HFF-Myc (cell line): ENCODE data around the gene FLOT2.
A peak's percentile ranks its signal among the peaks of the same experiment; 100 is the strongest.
"Not testable (repeated sequence)": the region's sequence is repeated elsewhere in the genome, so short reads cannot be mapped to it uniquely, and the experiment has no call there.

Source experiments
- DNase-seq: peaks from one replicate; pipeline ENCODE4 v3.0.0-alpha.2; 2011; ENCODE audit warnings: low read depth; ENCODE audit errors: extremely low read depth
- H3K4me3 ChIP-seq: replicated peaks from 2 replicates; pipeline ENCODE4 v1.5.1; 2011; ENCODE audit warnings: low read depth, mild to moderate bottlenecking, control low read depth, low read length
- CTCF ChIP-seq: IDR thresholded peaks from 2 replicates; pipeline ENCODE4 v1.5.1; 2012; ENCODE audit warnings: mild to moderate bottlenecking, low read depth, low read length, control low read depth; ENCODE audit errors: missing control alignments

Gene FLOT2

GRCh38 chr17:28855336-28855679, 42.2 kb downstream of the FLOT2 start:
- H3K4me3 ChIP-seq = peak overlapping the region; percentile 89
- TF ChIP-seq CTCF = no peak
- DNase-seq = no peak

GRCh38 chr17:28854457-28855335, 42.8 kb downstream of the FLOT2 start, which contains the start of gene ERAL1:
Gene ERAL1 (plus strand): TSS chr17:28855016. CDS start chr17:28855035, 19 bp downstream.
- peak; percentile 68 for DNase-seq
- TF ChIP-seq CTCF = peak; percentile 6

GRCh38 chr17:28853295-28853694, 44.2 kb downstream of the FLOT2 start:
- DNase-seq = no peak
- no peak overlapping the region for H3K4me3 ChIP-seq
- no peak for TF ChIP-seq CTCF

More at GRCh38 chr17:28854457-28855335, 42.8 kb downstream of the FLOT2 start, which contains the start of gene ERAL1:
- H3K4me3 ChIP-seq = peak within 1 kb of the TSS; percentile 89

- no peak for DNase-seq
Observed at GRCh38 chr17:28849281-28849680, 48.3 kb downstream of the FLOT2 start.

GRCh38 chr17:28848667-28849066, 48.9 kb downstream of the FLOT2 start:
- not testable (repeated sequence) for H3K4me3 ChIP-seq, DNase-seq
- peak; percentile 46 for TF ChIP-seq CTCF

More at GRCh38 chr17:28849281-28849680, 48.3 kb downstream of the FLOT2 start:
- no peak for TF ChIP-seq CTCF
- H3K4me3 ChIP-seq = no peak overlapping the region

GRCh38 chr17:28846699-28847098, 50.8 kb downstream of the FLOT2 start:
- H3K4me3 ChIP-seq, DNase-seq: not testable (repeated sequence)

GRCh38 chr17:28846231-28846630, 51.3 kb downstream of the FLOT2 start:
- no peak for TF ChIP-seq CTCF
- no peak overlapping the region for H3K4me3 ChIP-seq
- no peak for DNase-seq
